Chondrocyte (in vitro differentiated cells): ENCODE measurements around the gene NT5DC1. TPM values are rescaled to one million over a fixed set of nuclear protein-coding genes. Genes with fewer than 3 reads are reported as not detected.

ENCODE experiments used
- DNase-seq: peaks from one replicate; pipeline ENCODE4 v3.0.0; 2021; ENCODE audit warnings: mixed read lengths, low spot score
- H3K27ac Mint-ChIP-seq: one replicate; pipeline ENCODE4 v1.8.0; 2021; ENCODE audit warnings: mild to moderate bottlenecking, moderate library complexity, mixed read lengths; ENCODE audit not compliant: unreplicated experiment
- H3K27me3 Mint-ChIP-seq: 2 replicates; pipeline ENCODE4 v1.8.0; 2021; ENCODE audit warnings: low read depth, mixed read lengths
- H3K36me3 Mint-ChIP-seq: 2 replicates; pipeline ENCODE4 v1.8.0; 2021; ENCODE audit warnings: low read depth, mixed read lengths
- H3K4me1 Mint-ChIP-seq: 2 replicates; pipeline ENCODE4 v1.8.0; 2021; ENCODE audit warnings: low read depth, mild to moderate bottlenecking, mixed read lengths
- H3K4me3 Mint-ChIP-seq: one replicate; pipeline ENCODE4 v1.8.0; 2021; ENCODE audit warnings: mild to moderate bottlenecking, moderate library complexity, mixed read lengths; ENCODE audit not compliant: unreplicated experiment
- H3K9me3 Mint-ChIP-seq: 2 replicates; pipeline ENCODE4 v1.8.0; 2021; ENCODE audit warnings: low read depth, mixed read lengths
- CTCF ChIP-seq: fragments of 200-600 bp; sonication (generic); IDR thresholded peaks from 2 replicates; pipeline ENCODE4 v1.5.0; 2021; ENCODE audit warnings: antibody characterized with exemption, mild to moderate bottlenecking, moderate library complexity
- total RNA-seq: library from RNA; stranded (reverse); gene quantifications from 3 replicates; pipeline ENCODE4 v1.2.1, GENCODE V29; 2021

NT5DC1 gene
- total RNA-seq, 1 donor from 2014 or later = 20.6 TPM

- no peaks in the 10 kb centered on the region for H3K27me3 Mint-ChIP-seq
- DNase-seq = no peak
- TF ChIP-seq CTCF = no peak
- H3K4me3 Mint-ChIP-seq = no peak overlapping the region
- no peaks in the 10 kb centered on the region for H3K9me3 Mint-ChIP-seq
- H3K27ac Mint-ChIP-seq = no peak overlapping the region
- H3K36me3 Mint-ChIP-seq = no peaks in the 10 kb centered on the region
- no peaks in the 10 kb centered on the region for H3K4me1 Mint-ChIP-seq
Measured at GRCh38 chr6:116292553-116292952, 191.9 kb downstream of the NT5DC1 start.

DNA sequence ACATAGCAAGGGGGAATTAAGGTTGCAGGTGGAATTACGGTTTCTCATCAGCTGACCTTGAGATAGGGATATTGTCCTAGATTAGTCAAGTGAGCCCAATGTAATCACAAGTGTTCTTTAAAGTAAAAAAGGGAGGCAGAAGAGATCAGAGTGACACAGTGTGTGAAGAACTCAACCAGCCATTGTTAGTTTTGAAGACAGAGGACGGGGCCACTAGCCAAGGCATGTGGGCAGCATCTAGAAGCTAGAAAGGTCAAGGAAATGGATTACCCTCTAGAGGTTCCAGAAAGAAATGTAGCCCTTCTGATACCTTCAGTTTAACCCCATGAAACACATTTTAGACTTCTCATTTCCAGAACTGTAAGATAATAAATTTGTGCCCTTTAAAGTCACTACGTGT is 197.6 kb downstream of the NT5DC1 start:
- H3K27ac Mint-ChIP-seq = no peak overlapping the region
- TF ChIP-seq CTCF = no peak
- H3K4me1 Mint-ChIP-seq = peaks cover 19% of the 10 kb centered on the region
- peaks cover 3% of the 10 kb centered on the region for H3K36me3 Mint-ChIP-seq
- peaks cover 4% of the 10 kb centered on the region for H3K9me3 Mint-ChIP-seq
- H3K27me3 Mint-ChIP-seq = no peaks in the 10 kb centered on the region
- DNase-seq = no peak
- no peak overlapping the region for H3K4me3 Mint-ChIP-seq

DNA sequence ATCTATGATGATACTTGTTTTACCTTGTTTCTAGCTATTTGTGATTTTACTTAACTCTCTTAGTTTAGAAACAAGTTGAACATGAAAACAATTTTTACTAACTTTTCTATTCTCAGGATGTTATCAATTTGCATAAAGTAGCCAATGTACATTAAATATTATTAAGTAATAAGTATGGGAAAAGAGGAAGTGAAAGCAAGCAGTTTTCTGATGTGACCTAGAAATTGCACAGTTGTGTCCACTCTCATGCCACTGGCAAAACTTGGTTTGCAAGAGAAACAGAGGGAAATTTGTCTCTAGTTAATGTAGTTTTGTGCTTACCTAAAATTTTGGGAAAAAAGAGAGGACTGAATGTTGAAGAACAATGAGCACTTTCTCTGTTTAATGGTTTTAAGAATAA is 198.3 kb downstream of the NT5DC1 start:
- Mint-ChIP-seq H3K36me3 (peaks cover 3% of the 10 kb centered on the region), H3K27ac (no peak overlapping the region), H3K27me3 (no peaks in the 10 kb centered on the region), H3K9me3 (peaks cover 4% of the 10 kb centered on the region), H3K4me3 (no peak overlapping the region), H3K4me1 (peaks cover 19% of the 10 kb centered on the region)
- DNase-seq = no peak
- no peak for TF ChIP-seq CTCF

Other genes with a start within 250 kb of the NT5DC1 start
- gene FRK, start 40.0 kb upstream of the NT5DC1 start, total RNA-seq = 0.60 to 1.1 TPM (median 1.1 TPM) in 3 replicates
- gene COL10A1, start 25.3 kb downstream of the NT5DC1 start, total RNA-seq = 0.10 to 0.21 TPM in 2 of 3 replicates, not detected in the other
- gene TSPYL4, start 153.2 kb downstream of the NT5DC1 start, total RNA-seq = 27.2 to 33.1 TPM (median 27.6 TPM) in 3 replicates
- 66.0 to 76.8 TPM (median 67.4 TPM) in 3 replicates for gene TSPYL1, start 179.1 kb downstream of the NT5DC1 start, total RNA-seq